ENCODE data around the gene CHN1.

CHN1 gene

DNA sequence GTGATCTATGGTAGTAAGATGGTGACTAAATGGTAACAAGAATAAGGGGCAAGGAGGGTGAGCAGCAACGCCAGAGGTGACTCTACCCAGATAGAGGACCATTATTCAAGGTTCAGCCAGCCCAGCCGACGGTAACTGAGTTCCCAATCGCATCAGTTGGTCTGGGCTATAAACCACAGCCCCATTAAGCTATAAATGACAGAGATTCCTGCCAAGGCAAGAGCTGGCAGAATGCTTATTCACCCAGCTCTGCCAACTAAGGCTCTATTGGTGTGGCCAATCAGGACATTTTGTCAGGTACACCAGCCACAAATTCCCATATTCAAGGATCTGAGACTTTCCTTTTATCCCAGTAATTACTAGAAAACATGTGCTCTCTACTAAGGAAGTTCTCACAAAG is 3.6 kb downstream of the CHN1 start:
- H3K79me1 ChIP-seq (ENCODE audit: low read length) = peaks cover 12% of the 10 kb centered on the region
- WGBS (ENCODE audit: extremely low coverage, insufficient coverage, low lambda C conversion rate) = no CpG with 5 or more reads among the region's 4 CpGs
- no peak overlapping the region for H3K23ac ChIP-seq (ENCODE audit: low read length)
- H3K18ac ChIP-seq (ENCODE audit: low read length) = no peak overlapping the region
- no peak overlapping the region for H3K4ac ChIP-seq (ENCODE audit: low read depth, low read length)
- no peak overlapping the region for H4K5ac ChIP-seq (ENCODE audit: low read length)
- H2BK15ac ChIP-seq (replicated peaks; ENCODE audit: low read depth) = no peak overlapping the region
- peaks cover 2% of the 10 kb centered on the region for H3K4me1 ChIP-seq (ENCODE audit: control insufficient read depth, low read depth, low read length)
- no peak overlapping the region for H4K8ac ChIP-seq (ENCODE audit: low read depth, low read length)
- no peak overlapping the region for H2AK5ac ChIP-seq (ENCODE audit: low read length)
- no peaks in the 10 kb centered on the region for H3K27me3 ChIP-seq (ENCODE audit: insufficient read depth, low read length, poor library complexity)
- H3K36me3 ChIP-seq (ENCODE audit: control insufficient read depth, insufficient read depth, low read length) = no peaks in the 10 kb centered on the region
- no peak overlapping the region for H3K4me2 ChIP-seq (ENCODE audit: low read length)
- no peak overlapping the region for H3K4me3 ChIP-seq (ENCODE audit: low read length)
- no peak overlapping the region for H2BK120ac ChIP-seq (ENCODE audit: low read depth, low read length)
- H3K79me2 ChIP-seq (ENCODE audit: control insufficient read depth, insufficient read depth, low read length) = peaks cover 47% of the 10 kb centered on the region
- no peak overlapping the region for H2BK5ac ChIP-seq (ENCODE audit: low read length)
- H3K56ac ChIP-seq (ENCODE audit: low read length) = no peak overlapping the region
- no peak overlapping the region for H3K27ac ChIP-seq (ENCODE audit: low read depth, low read length)
- DNase-seq = no peak
- no peak overlapping the region for H3K9ac ChIP-seq (ENCODE audit: low read length)

GRCh38 chr2:174997110-174997509 is 8.1 kb downstream of the CHN1 start:
- peaks cover 17% of the 10 kb centered on the region for H3K79me1 ChIP-seq (ENCODE audit: low read length)
- WGBS (ENCODE audit: extremely low coverage, insufficient coverage, low lambda C conversion rate) = no CpG with 5 or more reads among the region's 3 CpGs
- no peak overlapping the region for H3K56ac ChIP-seq (ENCODE audit: low read length)
- no peak overlapping the region for H3K9ac ChIP-seq (ENCODE audit: low read length)
- no peak overlapping the region for H4K8ac ChIP-seq (ENCODE audit: low read depth, low read length)
- DNase-seq = no peak
- H2BK15ac ChIP-seq (replicated peaks; ENCODE audit: low read depth) = no peak overlapping the region
- no peaks in the 10 kb centered on the region for H3K36me3 ChIP-seq (ENCODE audit: control insufficient read depth, insufficient read depth, low read length)
- H3K79me2 ChIP-seq (ENCODE audit: control insufficient read depth, insufficient read depth, low read length) = peaks cover 63% of the 10 kb centered on the region
- H3K18ac ChIP-seq (ENCODE audit: low read length) = no peak overlapping the region
- H4K5ac ChIP-seq (ENCODE audit: low read length) = no peak overlapping the region
- H3K4ac ChIP-seq (ENCODE audit: low read depth, low read length) = no peak overlapping the region
- H2AK5ac ChIP-seq (ENCODE audit: low read length) = no peak overlapping the region
- no peak overlapping the region for H2BK5ac ChIP-seq (ENCODE audit: low read length)
- H3K27me3 ChIP-seq (ENCODE audit: insufficient read depth, low read length, poor library complexity) = no peaks in the 10 kb centered on the region
- H3K23ac ChIP-seq (ENCODE audit: low read length) = no peak overlapping the region
- H3K4me3 ChIP-seq (ENCODE audit: low read length) = no peak overlapping the region
- H2BK120ac ChIP-seq (ENCODE audit: low read depth, low read length) = no peak overlapping the region
- peaks cover 2% of the 10 kb centered on the region for H3K4me1 ChIP-seq (ENCODE audit: control insufficient read depth, low read depth, low read length)
- H3K4me2 ChIP-seq (ENCODE audit: low read length) = no peak overlapping the region
- no peak overlapping the region for H3K27ac ChIP-seq (ENCODE audit: low read depth, low read length)

DNA sequence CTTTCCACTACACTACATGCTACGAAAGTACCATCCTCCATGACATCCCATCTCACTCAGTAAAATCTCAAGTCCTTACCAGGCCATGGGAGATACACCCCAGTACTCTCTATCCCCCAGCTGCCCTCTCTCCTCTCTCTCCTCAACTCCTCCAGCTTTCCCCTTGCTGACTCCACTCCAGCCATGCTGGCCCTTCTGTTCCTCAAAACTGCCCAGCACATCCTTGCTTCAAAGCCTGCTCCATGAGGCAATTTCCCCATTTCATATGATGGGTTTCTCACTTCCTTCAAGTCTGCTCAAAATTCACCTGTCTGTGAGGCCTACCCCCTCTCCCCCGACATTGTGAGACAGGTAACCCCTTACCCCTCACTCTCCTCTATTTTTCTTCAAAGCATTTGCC is 8.6 kb downstream of the CHN1 start:
- Histone ChIP-seq H2AK5ac (ENCODE audit: low read length) (no peak overlapping the region), H4K8ac (ENCODE audit: low read depth, low read length) (no peak overlapping the region), H2BK120ac (ENCODE audit: low read depth, low read length) (no peak overlapping the region), H3K36me3 (ENCODE audit: control insufficient read depth, insufficient read depth, low read length) (no peaks in the 10 kb centered on the region), H3K18ac (ENCODE audit: low read length) (no peak overlapping the region), H3K4ac (ENCODE audit: low read depth, low read length) (no peak overlapping the region), H3K27ac (ENCODE audit: low read depth, low read length) (no peak overlapping the region), H3K4me1 (ENCODE audit: control insufficient read depth, low read depth, low read length) (peaks cover 2% of the 10 kb centered on the region), H2BK15ac (replicated peaks; ENCODE audit: low read depth) (no peak overlapping the region), H3K79me1 (ENCODE audit: low read length) (peaks cover 15% of the 10 kb centered on the region), H3K79me2 (ENCODE audit: control insufficient read depth, insufficient read depth, low read length) (peaks cover 62% of the 10 kb centered on the region), H2BK5ac (ENCODE audit: low read length) (no peak overlapping the region), H4K5ac (ENCODE audit: low read length) (no peak overlapping the region), H3K23ac (ENCODE audit: low read length) (no peak overlapping the region), H3K27me3 (ENCODE audit: insufficient read depth, low read length, poor library complexity) (no peaks in the 10 kb centered on the region), H3K9ac (ENCODE audit: low read length) (no peak overlapping the region), H3K4me3 (ENCODE audit: low read length) (no peak overlapping the region), H3K4me2 (ENCODE audit: low read length) (no peak overlapping the region), H3K56ac (ENCODE audit: low read length) (no peak overlapping the region)
- WGBS (ENCODE audit: extremely low coverage, insufficient coverage, low lambda C conversion rate) = no CpG with 5 or more reads among the region's 2 CpGs
- no peak for DNase-seq

- Histone ChIP-seq H3K23ac (ENCODE audit: low read length) (no peak overlapping the region), H3K36me3 (ENCODE audit: control insufficient read depth, insufficient read depth, low read length) (no peaks in the 10 kb centered on the region), H3K56ac (ENCODE audit: low read length) (no peak overlapping the region), H3K27me3 (ENCODE audit: insufficient read depth, low read length, poor library complexity) (no peaks in the 10 kb centered on the region), H3K4ac (ENCODE audit: low read depth, low read length) (no peak overlapping the region), H2BK15ac (replicated peaks; ENCODE audit: low read depth) (no peak overlapping the region), H3K18ac (ENCODE audit: low read length) (no peak overlapping the region), H4K5ac (ENCODE audit: low read length) (no peak overlapping the region), H3K4me1 (ENCODE audit: control insufficient read depth, low read depth, low read length) (peaks cover 2% of the 10 kb centered on the region), H3K79me1 (ENCODE audit: low read length) (peaks cover 10% of the 10 kb centered on the region), H3K4me2 (ENCODE audit: low read length) (no peak overlapping the region), H4K8ac (ENCODE audit: low read depth, low read length) (no peak overlapping the region), H3K9ac (ENCODE audit: low read length) (no peak overlapping the region), H3K27ac (ENCODE audit: low read depth, low read length) (no peak overlapping the region), H3K79me2 (ENCODE audit: control insufficient read depth, insufficient read depth, low read length) (peaks cover 48% of the 10 kb centered on the region), H3K4me3 (ENCODE audit: low read length) (no peak overlapping the region), H2BK5ac (ENCODE audit: low read length) (no peak overlapping the region), H2AK5ac (ENCODE audit: low read length) (no peak overlapping the region), H2BK120ac (ENCODE audit: low read depth, low read length) (no peak overlapping the region)
- DNase-seq = no peak
- no CpG with 5 or more reads among the region's 5 CpGs for WGBS (ENCODE audit: extremely low coverage, insufficient coverage, low lambda C conversion rate)
Observed at GRCh38 chr2:174994381-174994780, 10.8 kb downstream of the CHN1 start.

- H3K4me2 ChIP-seq (ENCODE audit: low read length) = no peak overlapping the region
- no peak overlapping the region for H2BK120ac ChIP-seq (ENCODE audit: low read depth, low read length)
- H3K23ac ChIP-seq (ENCODE audit: low read length) = no peak overlapping the region
- no peak overlapping the region for H4K5ac ChIP-seq (ENCODE audit: low read length)
- H2BK5ac ChIP-seq (ENCODE audit: low read length) = no peak overlapping the region
- peaks cover 10% of the 10 kb centered on the region for H3K79me1 ChIP-seq (ENCODE audit: low read length)
- H3K36me3 ChIP-seq (ENCODE audit: control insufficient read depth, insufficient read depth, low read length) = no peaks in the 10 kb centered on the region
- no peaks in the 10 kb centered on the region for H3K27me3 ChIP-seq (ENCODE audit: insufficient read depth, low read length, poor library complexity)
- H4K8ac ChIP-seq (ENCODE audit: low read depth, low read length) = no peak overlapping the region
- no peak overlapping the region for H3K4me3 ChIP-seq (ENCODE audit: low read length)
- H3K27ac ChIP-seq (ENCODE audit: low read depth, low read length) = no peak overlapping the region
- peaks cover 44% of the 10 kb centered on the region for H3K79me2 ChIP-seq (ENCODE audit: control insufficient read depth, insufficient read depth, low read length)
- no CpG with 5 or more reads among the region's 1 CpG for WGBS (ENCODE audit: extremely low coverage, insufficient coverage, low lambda C conversion rate)
- H3K4me1 ChIP-seq (ENCODE audit: control insufficient read depth, low read depth, low read length) = peaks cover 2% of the 10 kb centered on the region
- no peak overlapping the region for H2BK15ac ChIP-seq (replicated peaks; ENCODE audit: low read depth)
- peak; percentile 52 for DNase-seq
- H2AK5ac ChIP-seq (ENCODE audit: low read length) = no peak overlapping the region
- peak overlapping the region; percentile 23 for H3K18ac ChIP-seq (ENCODE audit: low read length)
- H3K4ac ChIP-seq (ENCODE audit: low read depth, low read length) = no peak overlapping the region
- no peak overlapping the region for H3K56ac ChIP-seq (ENCODE audit: low read length)
- no peak overlapping the region for H3K9ac ChIP-seq (ENCODE audit: low read length)
Observed at GRCh38 chr2:174992886-174993285, 12.3 kb downstream of the CHN1 start.

DNA sequence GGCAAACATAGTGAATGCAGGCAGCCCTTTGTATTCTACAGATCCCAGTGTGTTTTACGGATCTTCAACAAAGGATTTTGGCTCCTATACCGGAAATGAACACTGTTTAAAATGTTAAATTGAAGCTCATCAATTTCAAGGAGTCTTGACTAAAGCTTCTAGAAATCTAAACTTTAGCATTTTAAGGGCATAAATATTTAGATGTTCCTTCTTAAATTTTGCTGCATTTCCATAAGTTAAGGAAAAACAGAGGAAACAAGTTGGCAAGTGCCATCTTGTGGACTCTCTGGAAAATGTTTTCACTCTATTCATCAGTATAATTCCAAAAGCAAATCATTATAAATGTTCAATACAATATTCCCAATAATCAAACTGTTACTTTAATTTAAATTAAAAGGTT is 19.6 kb downstream of the CHN1 start:
- Histone ChIP-seq H3K79me1 (ENCODE audit: low read length) (peaks cover 2% of the 10 kb centered on the region), H2BK15ac (replicated peaks; ENCODE audit: low read depth) (no peak overlapping the region), H4K8ac (ENCODE audit: low read depth, low read length) (no peak overlapping the region), H2AK5ac (ENCODE audit: low read length) (no peak overlapping the region), H3K27me3 (ENCODE audit: insufficient read depth, low read length, poor library complexity) (no peaks in the 10 kb centered on the region), H3K4me2 (ENCODE audit: low read length) (no peak overlapping the region), H3K4me1 (ENCODE audit: control insufficient read depth, low read depth, low read length) (no peaks in the 10 kb centered on the region), H4K5ac (ENCODE audit: low read length) (no peak overlapping the region), H3K56ac (ENCODE audit: low read length) (no peak overlapping the region), H3K9ac (ENCODE audit: low read length) (no peak overlapping the region), H3K4ac (ENCODE audit: low read depth, low read length) (no peak overlapping the region), H3K23ac (ENCODE audit: low read length) (no peak overlapping the region), H3K27ac (ENCODE audit: low read depth, low read length) (no peak overlapping the region), H3K36me3 (ENCODE audit: control insufficient read depth, insufficient read depth, low read length) (no peaks in the 10 kb centered on the region), H2BK120ac (ENCODE audit: low read depth, low read length) (no peak overlapping the region), H2BK5ac (ENCODE audit: low read length) (no peak overlapping the region), H3K18ac (ENCODE audit: low read length) (no peak overlapping the region), H3K4me3 (ENCODE audit: low read length) (no peak overlapping the region), H3K79me2 (ENCODE audit: control insufficient read depth, insufficient read depth, low read length) (peaks cover 10% of the 10 kb centered on the region)
- WGBS (ENCODE audit: extremely low coverage, insufficient coverage, low lambda C conversion rate) = no CpG with 5 or more reads among the region's 2 CpGs
- DNase-seq = no peak
